ENCODE measurements around the gene ALX1. TPM values are rescaled to one million over a fixed set of nuclear protein-coding genes. Genes with fewer than 3 reads are reported as not detected.

The ALX1 gene
- total and polyA plus RNA-seq, 2 donors from 2014 or later: 0.90 to 1.6 TPM

DNA sequence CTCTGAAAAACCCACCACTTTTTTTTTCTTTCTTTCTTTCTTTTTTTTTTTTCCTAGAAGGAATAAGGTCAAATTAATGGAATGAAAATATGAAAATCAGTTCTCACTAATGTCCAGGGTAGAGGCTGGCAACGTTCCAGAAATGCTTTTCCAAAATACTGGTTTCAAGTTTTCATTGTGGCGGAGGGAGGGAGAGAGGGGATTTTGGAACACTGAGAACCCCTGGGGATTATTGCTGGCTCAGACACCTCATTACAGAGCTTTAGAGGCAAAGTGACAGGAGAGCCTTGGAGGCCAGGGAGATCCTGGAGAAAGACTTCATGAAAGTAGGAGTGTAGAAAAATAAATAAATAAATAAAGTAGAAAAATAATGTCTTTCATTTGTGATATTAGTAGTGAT is 45.4 kb downstream of the ALX1 start:
- intact Hi-C loops (cut with DNase I): no loop called here
- TF ChIP-seq, protein P1, sequence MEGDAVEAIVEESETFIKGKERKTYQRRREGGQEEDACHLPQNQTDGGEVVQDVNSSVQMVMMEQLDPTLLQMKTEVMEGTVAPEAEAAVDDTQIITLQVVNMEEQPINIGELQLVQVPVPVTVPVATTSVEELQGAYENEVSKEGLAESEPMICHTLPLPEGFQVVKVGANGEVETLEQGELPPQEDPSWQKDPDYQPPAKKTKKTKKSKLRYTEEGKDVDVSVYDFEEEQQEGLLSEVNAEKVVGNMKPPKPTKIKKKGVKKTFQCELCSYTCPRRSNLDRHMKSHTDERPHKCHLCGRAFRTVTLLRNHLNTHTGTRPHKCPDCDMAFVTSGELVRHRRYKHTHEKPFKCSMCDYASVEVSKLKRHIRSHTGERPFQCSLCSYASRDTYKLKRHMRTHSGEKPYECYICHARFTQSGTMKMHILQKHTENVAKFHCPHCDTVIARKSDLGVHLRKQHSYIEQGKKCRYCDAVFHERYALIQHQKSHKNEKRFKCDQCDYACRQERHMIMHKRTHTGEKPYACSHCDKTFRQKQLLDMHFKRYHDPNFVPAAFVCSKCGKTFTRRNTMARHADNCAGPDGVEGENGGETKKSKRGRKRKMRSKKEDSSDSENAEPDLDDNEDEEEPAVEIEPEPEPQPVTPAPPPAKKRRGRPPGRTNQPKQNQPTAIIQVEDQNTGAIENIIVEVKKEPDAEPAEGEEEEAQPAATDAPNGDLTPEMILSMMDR (IDR thresholded peaks at IDR 0.05; ENCODE audit: borderline replicate concordance, extremely low read depth, insufficient read depth): no peak
- H3K27me3 ChIP-seq (ENCODE audit: control insufficient read depth, insufficient read depth, low read length): no peaks in the 10 kb centered on the region
- H3K9ac ChIP-seq (ENCODE audit: low read length in 3 of 3): no peak overlapping the region
- FAIRE-seq (no peak), DNase-seq (no peak)
- no peak overlapping the region for H3K4me3 ChIP-seq (ENCODE audit: low read length in 3 of 3)
- H3K27ac ChIP-seq (ENCODE audit: low read depth in 2 of 2, low read length in 2 of 2): no peak overlapping the region
- no peaks in the 10 kb centered on the region for H3K36me3 ChIP-seq (ENCODE audit: control insufficient read depth in 2 of 3, insufficient read depth in 3 of 3, low read length in 3 of 3)
- H3K9me3 ChIP-seq (ENCODE audit: control insufficient read depth in 2 of 3, insufficient read depth in 1 of 3, low read length in 3 of 3): no peaks in the 10 kb centered on the region
- no peaks in the 10 kb centered on the region for H3K4me1 ChIP-seq (ENCODE audit: control insufficient read depth in 2 of 3, insufficient read depth in 2 of 3, low read depth in 1 of 3, low read length in 3 of 3)

DNA sequence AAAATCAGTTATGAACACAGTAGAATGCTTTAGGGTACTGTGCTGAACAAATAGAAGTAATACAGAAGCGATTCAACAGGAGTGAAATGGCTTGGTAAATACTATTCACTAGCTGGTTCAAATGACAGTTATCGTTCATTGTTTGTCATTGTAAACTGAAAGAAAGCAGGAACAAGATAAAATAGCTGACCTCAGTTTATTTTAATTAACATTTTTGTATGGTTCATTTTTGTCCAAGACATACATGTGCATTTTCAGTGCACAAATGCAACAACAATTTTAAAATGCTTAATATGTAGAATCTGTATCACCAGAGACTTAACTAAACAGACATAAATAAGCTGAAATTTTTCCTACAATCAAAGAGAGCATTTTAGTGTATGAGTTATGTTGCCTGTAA is 49.9 kb downstream of the ALX1 start:
- TF ChIP-seq, protein P1 (IDR thresholded peaks at IDR 0.05; ENCODE audit: borderline replicate concordance, extremely low read depth, insufficient read depth): no peak
- FAIRE-seq (no peak), DNase-seq (no peak)
- intact Hi-C loops (cut with DNase I): no loop called here
- H3K4me3 ChIP-seq (ENCODE audit: low read length in 3 of 3): no peak overlapping the region
- no peaks in the 10 kb centered on the region for H3K27me3 ChIP-seq (ENCODE audit: control insufficient read depth, insufficient read depth, low read length)
- no peak overlapping the region for H3K9ac ChIP-seq (ENCODE audit: low read length in 3 of 3)
- H3K27ac ChIP-seq (ENCODE audit: low read depth in 2 of 2, low read length in 2 of 2): no peak overlapping the region
- H3K9me3 ChIP-seq (ENCODE audit: control insufficient read depth in 2 of 3, insufficient read depth in 1 of 3, low read length in 3 of 3): no peaks in the 10 kb centered on the region
- H3K36me3 ChIP-seq (ENCODE audit: control insufficient read depth in 2 of 3, insufficient read depth in 3 of 3, low read length in 3 of 3): no peaks in the 10 kb centered on the region
- no peaks in the 10 kb centered on the region for H3K4me1 ChIP-seq (ENCODE audit: control insufficient read depth in 2 of 3, insufficient read depth in 2 of 3, low read depth in 1 of 3, low read length in 3 of 3)

DNA sequence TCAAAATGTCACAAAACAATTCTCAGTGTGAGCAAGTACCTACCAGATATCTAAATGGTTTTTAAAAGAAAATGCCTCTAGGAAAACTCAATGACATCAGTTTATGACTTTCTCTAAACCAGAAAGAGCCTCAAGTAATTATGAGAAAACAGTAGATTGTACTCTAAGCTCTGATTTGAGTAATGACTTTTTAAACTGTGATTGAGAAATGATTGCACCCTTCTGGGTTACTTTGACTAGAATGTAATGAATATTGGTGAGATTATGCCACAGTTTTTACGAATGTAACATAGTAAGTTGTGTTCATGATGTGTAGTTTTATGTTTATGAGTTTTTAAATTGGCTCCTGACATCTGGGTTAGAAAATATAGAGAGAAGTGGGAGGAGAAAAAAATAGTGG is 68.8 kb downstream of the ALX1 start:
- TF ChIP-seq, protein P1 (IDR thresholded peaks at IDR 0.05; ENCODE audit: borderline replicate concordance, extremely low read depth, insufficient read depth): no peak
- H3K9me3 ChIP-seq (ENCODE audit: control insufficient read depth in 2 of 3, insufficient read depth in 1 of 3, low read length in 3 of 3): no peaks in the 10 kb centered on the region
- no peak overlapping the region for H3K27ac ChIP-seq (ENCODE audit: low read depth in 2 of 2, low read length in 2 of 2)
- no peak overlapping the region for H3K4me3 ChIP-seq (ENCODE audit: low read length in 3 of 3)
- FAIRE-seq: no peak
- intact Hi-C loops (cut with DNase I): no loop called here
- H3K27me3 ChIP-seq (ENCODE audit: control insufficient read depth, insufficient read depth, low read length): no peaks in the 10 kb centered on the region
- DNase-seq: no peak
- H3K36me3 ChIP-seq (ENCODE audit: control insufficient read depth in 2 of 3, insufficient read depth in 3 of 3, low read length in 3 of 3): no peaks in the 10 kb centered on the region
- H3K9ac ChIP-seq (ENCODE audit: low read length in 3 of 3): no peak overlapping the region
- no peaks in the 10 kb centered on the region for H3K4me1 ChIP-seq (ENCODE audit: control insufficient read depth in 2 of 3, insufficient read depth in 2 of 3, low read depth in 1 of 3, low read length in 3 of 3)

GRCh38 chr12:85350356-85350755 is 70.3 kb downstream of the ALX1 start:
- DNase-seq (peak in 2 of 5 donors; percentile 15 to 25), FAIRE-seq (no peak)
- Histone ChIP-seq H3K9me3 (ENCODE audit: control insufficient read depth in 2 of 3, insufficient read depth in 1 of 3, low read length in 3 of 3) (no peaks in the 10 kb centered on the region), H3K9ac (ENCODE audit: low read length in 3 of 3) (no peak overlapping the region), H3K4me1 (ENCODE audit: control insufficient read depth in 2 of 3, insufficient read depth in 2 of 3, low read depth in 1 of 3, low read length in 3 of 3) (no peaks in the 10 kb centered on the region), H3K27me3 (ENCODE audit: control insufficient read depth, insufficient read depth, low read length) (no peaks in the 10 kb centered on the region), H3K27ac (ENCODE audit: low read depth in 2 of 2, low read length in 2 of 2) (no peak overlapping the region), H3K36me3 (ENCODE audit: control insufficient read depth in 2 of 3, insufficient read depth in 3 of 3, low read length in 3 of 3) (no peaks in the 10 kb centered on the region), H3K4me3 (ENCODE audit: low read length in 3 of 3) (no peak overlapping the region)
- TF ChIP-seq, protein P1 (IDR thresholded peaks at IDR 0.05; ENCODE audit: borderline replicate concordance, extremely low read depth, insufficient read depth): no peak
- intact Hi-C loops (cut with DNase I): no loop called here
